ENCODE results near the gene ACTR1A.
"Not testable (repeated sequence)": the region's sequence is repeated elsewhere in the genome, so short reads cannot be mapped to it uniquely, and the experiment has no call there.

DNA sequence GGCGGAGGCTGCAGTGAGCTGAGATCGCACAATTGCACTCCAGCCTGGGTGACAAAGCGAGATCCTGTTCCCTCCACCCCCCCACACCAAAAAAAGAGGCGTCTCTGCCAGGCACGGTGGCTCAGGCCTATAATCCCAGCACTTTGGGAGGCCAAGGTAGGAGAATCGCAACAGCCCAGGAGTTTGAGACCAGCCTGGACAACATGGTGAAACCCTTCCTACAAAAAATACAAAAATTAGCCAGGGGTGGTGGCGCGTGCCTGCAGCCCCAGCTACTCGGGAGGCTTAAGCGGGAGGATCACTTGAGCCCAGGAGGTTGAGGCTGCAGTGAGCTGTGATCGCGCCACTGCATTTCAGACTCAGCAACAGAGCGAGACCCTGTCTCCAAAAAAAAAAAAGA lies 1.8 kb downstream of the ACTR1A start:
- TF ChIP-seq, protein P1, sequence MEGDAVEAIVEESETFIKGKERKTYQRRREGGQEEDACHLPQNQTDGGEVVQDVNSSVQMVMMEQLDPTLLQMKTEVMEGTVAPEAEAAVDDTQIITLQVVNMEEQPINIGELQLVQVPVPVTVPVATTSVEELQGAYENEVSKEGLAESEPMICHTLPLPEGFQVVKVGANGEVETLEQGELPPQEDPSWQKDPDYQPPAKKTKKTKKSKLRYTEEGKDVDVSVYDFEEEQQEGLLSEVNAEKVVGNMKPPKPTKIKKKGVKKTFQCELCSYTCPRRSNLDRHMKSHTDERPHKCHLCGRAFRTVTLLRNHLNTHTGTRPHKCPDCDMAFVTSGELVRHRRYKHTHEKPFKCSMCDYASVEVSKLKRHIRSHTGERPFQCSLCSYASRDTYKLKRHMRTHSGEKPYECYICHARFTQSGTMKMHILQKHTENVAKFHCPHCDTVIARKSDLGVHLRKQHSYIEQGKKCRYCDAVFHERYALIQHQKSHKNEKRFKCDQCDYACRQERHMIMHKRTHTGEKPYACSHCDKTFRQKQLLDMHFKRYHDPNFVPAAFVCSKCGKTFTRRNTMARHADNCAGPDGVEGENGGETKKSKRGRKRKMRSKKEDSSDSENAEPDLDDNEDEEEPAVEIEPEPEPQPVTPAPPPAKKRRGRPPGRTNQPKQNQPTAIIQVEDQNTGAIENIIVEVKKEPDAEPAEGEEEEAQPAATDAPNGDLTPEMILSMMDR (IDR thresholded peaks at IDR 0.05) = not testable (repeated sequence)
- TF ChIP-seq POLR2A (IDR thresholded peaks at IDR 0.05) = not testable (repeated sequence)
